GM10248 (cell line): ENCODE measurements around the gene NUDT16L1.

Experiments used
- CTCF ChIA-PET: fragments of 300-600 bp; sonication (Branson Sonifier 250); formaldehyde crosslinking; extraction: SDS; loops from one replicate; lab custom pipeline; 2021; ENCODE audit warnings: antibody characterized with exemption; lab: Yijun Ruan, JAX
- POLR2A ChIA-PET: fragments of 350-650 bp; sonication (Branson Sonifier 250); formaldehyde crosslinking; extraction: SDS; loops from one replicate; lab custom pipeline; 2020; ENCODE audit warnings: antibody characterized with exemption; lab: Yijun Ruan, JAX
- DNase-seq: peaks from one replicate; pipeline ENCODE4 v3.0.0; 2012; ENCODE audit errors: extremely low spot score
- CTCF ChIP-seq: IDR thresholded peaks from 2 replicates; pipeline ENCODE4 v1.5.1; 2012; ENCODE audit warnings: mild to moderate bottlenecking, low read depth; ENCODE audit errors: extremely low read depth, missing control alignments, control extremely low read depth

Gene NUDT16L1

GRCh38 chr16:4701791-4702465 is 8.6 kb downstream of the NUDT16L1 start:
- POLR2A ChIA-PET, result no interaction called here
- CTCF ChIA-PET, result no interaction called here
- DNase-seq, result no peak
- TF ChIP-seq CTCF, result no peak

GRCh38 chr16:4702466-4702808 is 9.1 kb downstream of the NUDT16L1 start:
- CTCF ChIA-PET, result no interaction called here
- DNase-seq, result no peak
- TF ChIP-seq CTCF, result no peak
- POLR2A ChIA-PET, result no interaction called here

- TF ChIP-seq CTCF, result no peak
- no peak for DNase-seq
- ChIA-PET POLR2A (no interaction called here), CTCF (interaction anchor here (1.0 to 1.5 kb wide), 2 partner anchors 10 to 204 kb away, joined by 3 read pairs; partner anchors contain the start of gene NUDT16L1)
Observed at GRCh38 chr16:4703906-4704305, 10.5 kb downstream of the NUDT16L1 start.

DNA sequence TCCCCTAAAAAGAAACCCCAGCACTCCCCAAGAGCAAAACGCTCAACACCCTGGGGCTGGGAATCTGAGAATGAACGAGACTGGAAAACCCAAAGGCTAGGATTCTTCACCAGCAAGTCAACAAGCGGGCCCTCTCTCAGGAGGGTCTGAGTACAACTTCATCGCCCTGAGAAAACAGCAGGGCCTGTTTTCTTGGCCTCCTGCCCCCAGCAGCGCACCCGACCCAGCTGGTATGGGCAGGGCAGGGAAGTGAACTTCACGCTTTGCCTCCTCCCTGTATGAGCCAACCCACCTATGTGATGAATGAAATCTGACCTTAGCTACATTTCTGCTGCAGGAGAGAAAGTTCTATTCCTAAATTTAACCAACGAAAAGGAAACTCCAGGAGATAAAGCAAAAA is 11.1 kb downstream of the NUDT16L1 start:
- TF ChIP-seq CTCF, result no peak
- DNase-seq, result no peak
- ChIA-PET CTCF (interaction anchor here (1.0 to 3.1 kb wide), 4 partner anchors 8 to 204 kb away, joined by 3 to 11 read pairs (median 4); partner anchors contain the start of gene NUDT16L1), POLR2A (no interaction called here)

GRCh38 chr16:4704913-4705312 is 11.6 kb downstream of the NUDT16L1 start:
- CTCF ChIA-PET, result interaction anchor here (1.0 to 3.1 kb wide), 4 partner anchors 9 to 205 kb away, joined by 3 to 11 read pairs (median 4); partner anchors contain the start of gene NUDT16L1
- DNase-seq, result no peak
- POLR2A ChIA-PET, result no interaction called here
- TF ChIP-seq CTCF, result no peak

DNA sequence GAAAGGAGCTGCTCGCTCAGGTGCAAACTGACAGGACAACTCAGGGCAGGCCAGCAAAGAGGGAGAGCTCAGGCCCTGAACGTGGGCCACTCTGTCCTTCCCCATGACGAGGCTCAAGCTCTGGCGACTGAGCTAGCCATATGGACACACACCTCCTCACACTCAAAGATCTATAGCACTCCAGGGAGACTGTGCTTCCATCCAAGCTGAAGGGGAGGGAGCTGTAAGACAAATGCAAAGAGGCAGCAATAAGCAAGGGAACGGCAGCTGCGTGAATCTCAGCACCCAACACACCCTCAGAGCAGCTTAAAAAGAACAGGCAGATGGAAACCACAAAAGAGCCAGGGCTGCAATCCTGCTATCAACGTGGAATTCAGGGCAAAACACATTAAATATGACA is 13.5 kb downstream of the NUDT16L1 start:
- DNase-seq, result no peak
- CTCF ChIA-PET, result interaction anchor here (1.2 to 3.1 kb wide), 4 partner anchors 10 to 41 kb away, joined by 3 to 11 read pairs (median 5); partner anchors contain the start of gene NUDT16L1
- POLR2A ChIA-PET, result interaction anchor here (0.7 kb wide), 1 partner anchor 86 kb away, joined by 5 read pairs; no protein-coding TSS in a partner anchor
- no peak for TF ChIP-seq CTCF
